ENCODE measurements around the gene DNAJA4.

DNA sequence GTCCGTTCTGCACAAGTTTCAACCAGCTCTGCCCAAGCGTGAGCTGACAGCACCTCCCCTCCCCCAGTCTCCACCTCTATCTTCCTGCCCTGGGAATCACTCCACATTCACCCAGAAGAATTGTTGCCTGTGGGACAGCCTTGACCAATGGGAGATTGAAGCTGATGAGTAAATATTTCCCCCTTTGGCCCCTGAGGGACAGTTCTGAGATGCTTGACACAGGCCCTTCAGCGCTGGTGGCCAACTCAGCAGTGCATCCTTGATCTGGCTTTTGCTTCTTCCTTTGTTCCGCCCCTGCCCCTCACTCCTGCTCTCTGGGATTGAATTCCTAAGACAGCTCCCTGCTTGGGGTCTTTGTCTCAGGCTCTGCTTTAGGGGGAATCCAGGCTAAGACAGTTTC lies 48.2 kb downstream of the DNAJA4 start:
- TF ChIP-seq, protein P1, sequence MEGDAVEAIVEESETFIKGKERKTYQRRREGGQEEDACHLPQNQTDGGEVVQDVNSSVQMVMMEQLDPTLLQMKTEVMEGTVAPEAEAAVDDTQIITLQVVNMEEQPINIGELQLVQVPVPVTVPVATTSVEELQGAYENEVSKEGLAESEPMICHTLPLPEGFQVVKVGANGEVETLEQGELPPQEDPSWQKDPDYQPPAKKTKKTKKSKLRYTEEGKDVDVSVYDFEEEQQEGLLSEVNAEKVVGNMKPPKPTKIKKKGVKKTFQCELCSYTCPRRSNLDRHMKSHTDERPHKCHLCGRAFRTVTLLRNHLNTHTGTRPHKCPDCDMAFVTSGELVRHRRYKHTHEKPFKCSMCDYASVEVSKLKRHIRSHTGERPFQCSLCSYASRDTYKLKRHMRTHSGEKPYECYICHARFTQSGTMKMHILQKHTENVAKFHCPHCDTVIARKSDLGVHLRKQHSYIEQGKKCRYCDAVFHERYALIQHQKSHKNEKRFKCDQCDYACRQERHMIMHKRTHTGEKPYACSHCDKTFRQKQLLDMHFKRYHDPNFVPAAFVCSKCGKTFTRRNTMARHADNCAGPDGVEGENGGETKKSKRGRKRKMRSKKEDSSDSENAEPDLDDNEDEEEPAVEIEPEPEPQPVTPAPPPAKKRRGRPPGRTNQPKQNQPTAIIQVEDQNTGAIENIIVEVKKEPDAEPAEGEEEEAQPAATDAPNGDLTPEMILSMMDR (conservative IDR thresholded peaks at IDR 0.05 in 1 of 2, IDR thresholded peaks at IDR 0.05 in 1 of 2; ENCODE audit: extremely low read depth in 1 of 2, insufficient read depth in 1 of 2, low read depth in 1 of 2, low read length in 2 of 2): no peak
- TF ChIP-seq EZH2 (IDR thresholded peaks at IDR 0.05; ENCODE audit: borderline replicate concordance, low read length): no peak

Measured in mammary epithelial cell (primary cell).